ENCODE measurements around the gene CCDC149. TPM values are rescaled to one million over a fixed set of nuclear protein-coding genes. Genes with fewer than 3 reads are reported as not detected.

Gene CCDC149
- total and polyA plus RNA-seq, 2 donors (not counting 3 experiments of a cell fraction or from before 2014, with no cell fraction given), result 7.8 to 11.3 TPM

- TF ChIP-seq MYC (IDR thresholded peaks at IDR 0.05; ENCODE audit: low read depth, low read length) (no peak), FOS (IDR thresholded peaks at IDR 0.05; ENCODE audit: borderline replicate concordance, insufficient read depth, low read length) (no peak), EZH2 (IDR thresholded peaks at IDR 0.05; ENCODE audit: borderline replicate concordance, low read depth, low read length, severe bottlenecking) (no peak)
- TF ChIP-seq, protein P1, sequence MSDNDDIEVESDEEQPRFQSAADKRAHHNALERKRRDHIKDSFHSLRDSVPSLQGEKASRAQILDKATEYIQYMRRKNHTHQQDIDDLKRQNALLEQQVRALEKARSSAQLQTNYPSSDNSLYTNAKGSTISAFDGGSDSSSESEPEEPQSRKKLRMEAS (IDR thresholded peaks at IDR 0.05; ENCODE audit: insufficient read depth, insufficient read length), result no peak
- Histone ChIP-seq H3K27me3 (ENCODE audit: control insufficient read depth in 2 of 2, insufficient read depth in 2 of 2, low read length in 2 of 2) (no peaks in the 10 kb centered on the region), H3K4me1 (ENCODE audit: control insufficient read depth, extremely low read depth, insufficient read depth, low read length) (no peaks in the 10 kb centered on the region), H3K4me2 (ENCODE audit: insufficient read depth, low read length) (no peak overlapping the region), H3K36me3 (ENCODE audit: control insufficient read depth in 2 of 2, extremely low read depth in 1 of 2, insufficient read depth in 2 of 2, low read length in 2 of 2) (no peaks in the 10 kb centered on the region), H4K20me1 (replicated peaks; ENCODE audit: control insufficient read depth, extremely low read depth, insufficient read depth, low read length) (no peaks in the 10 kb centered on the region), H3K9me3 (replicated peaks; ENCODE audit: control insufficient read depth, insufficient read depth, low read length) (no peaks in the 10 kb centered on the region), H3K79me2 (ENCODE audit: control insufficient read depth, insufficient read depth, low read length) (no peaks in the 10 kb centered on the region), H3K4me3 (replicated peaks in 1 of 3; ENCODE audit: insufficient read depth in 1 of 3, low read depth in 1 of 3, low read length in 3 of 3) (no peak overlapping the region), H3K9me1 (replicated peaks; ENCODE audit: control insufficient read depth, extremely low read depth, insufficient read depth, low read length) (no peaks in the 10 kb centered on the region), H3K27ac (ENCODE audit: insufficient read depth, low read depth, low read length) (no peak overlapping the region), H3K9ac (replicated peaks; ENCODE audit: extremely low read depth, insufficient read depth, low read length) (no peak overlapping the region), H2AFZ (ENCODE audit: low read depth, low read length) (no peak overlapping the region)
- dilution Hi-C loops (cut with MboI; ENCODE audit: extremely low pct_ligation_motif_present, low sequenced_read_pairs) (no loop called here), intact Hi-C loops (cut with micrococcal nuclease) (no loop called here)
- POLR2A ChIA-PET, result no interaction called here
- CTCF ChIA-PET, result interaction anchor here (2.4 kb wide), 1 partner anchor 21 kb away, joined by 6 read pairs; no protein-coding TSS in a partner anchor
- BruUV-seq (replicated peaks), result no TSS peak
- FAIRE-seq, result no peak
- no peak for DNase-seq (ENCODE audit: low read depth, low spot score)
Measured at GRCh38 chr4:24810871-24811631, 101.8 kb downstream of the CCDC149 start.

DNA sequence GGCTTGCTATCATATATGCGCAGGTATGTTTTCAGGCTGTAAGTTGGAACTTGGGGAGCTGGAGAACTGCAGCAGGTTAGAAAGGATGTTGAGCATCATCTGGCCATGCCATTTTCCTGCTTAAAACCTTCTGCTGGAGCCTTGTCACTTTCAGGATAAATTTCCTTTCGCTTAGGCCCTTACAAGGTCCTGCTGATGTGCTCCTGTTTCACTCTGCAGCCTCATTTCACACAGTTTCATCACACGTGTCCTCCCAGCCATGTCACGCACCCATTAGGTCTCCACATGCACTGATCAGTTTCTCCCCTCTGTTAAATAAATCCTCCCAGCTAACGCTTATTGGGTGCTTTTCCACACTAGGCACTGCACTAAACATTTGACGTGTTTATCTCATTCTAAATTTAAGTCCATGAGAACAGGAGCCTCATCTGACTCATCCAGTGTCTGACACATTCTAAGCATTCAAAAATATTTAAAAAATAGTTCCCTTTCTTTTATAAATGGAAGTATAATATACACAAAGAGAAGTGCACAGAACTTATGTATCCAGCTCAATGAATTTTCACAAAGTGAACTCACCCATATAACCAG is 102.9 kb downstream of the CCDC149 start:
- Histone ChIP-seq H2AFZ (ENCODE audit: low read depth, low read length) (no peak overlapping the region), H3K27me3 (ENCODE audit: control insufficient read depth in 2 of 2, insufficient read depth in 2 of 2, low read length in 2 of 2) (peaks cover 0 to under 1% of the 10 kb centered on the region in 2 experiments), H3K79me2 (ENCODE audit: control insufficient read depth, insufficient read depth, low read length) (no peaks in the 10 kb centered on the region), H3K9me3 (replicated peaks; ENCODE audit: control insufficient read depth, insufficient read depth, low read length) (no peaks in the 10 kb centered on the region), H4K20me1 (replicated peaks; ENCODE audit: control insufficient read depth, extremely low read depth, insufficient read depth, low read length) (no peaks in the 10 kb centered on the region), H3K36me3 (ENCODE audit: control insufficient read depth in 2 of 2, extremely low read depth in 1 of 2, insufficient read depth in 2 of 2, low read length in 2 of 2) (no peaks in the 10 kb centered on the region), H3K4me3 (replicated peaks in 1 of 3; ENCODE audit: insufficient read depth in 1 of 3, low read depth in 1 of 3, low read length in 3 of 3) (no peak overlapping the region), H3K9ac (replicated peaks; ENCODE audit: extremely low read depth, insufficient read depth, low read length) (no peak overlapping the region), H3K4me2 (ENCODE audit: insufficient read depth, low read length) (no peak overlapping the region), H3K27ac (ENCODE audit: insufficient read depth, low read depth, low read length) (no peak overlapping the region), H3K4me1 (ENCODE audit: control insufficient read depth, extremely low read depth, insufficient read depth, low read length) (no peaks in the 10 kb centered on the region), H3K9me1 (replicated peaks; ENCODE audit: control insufficient read depth, extremely low read depth, insufficient read depth, low read length) (no peaks in the 10 kb centered on the region)
- POLR2A ChIA-PET, result no interaction called here
- FAIRE-seq, result no peak
- no TSS peak for BruUV-seq (replicated peaks)
- no peak for DNase-seq (ENCODE audit: low read depth, low spot score)
- CTCF ChIA-PET, result interaction anchor here (1.0 to 2.4 kb wide), 3 partner anchors 20 to 170 kb away, joined by 3 to 6 read pairs (median 3); no protein-coding TSS in a partner anchor
- intact Hi-C loops (cut with micrococcal nuclease), result no loop called here
- TF ChIP-seq JUN (IDR thresholded peaks at IDR 0.05; ENCODE audit: borderline replicate concordance, insufficient read depth, insufficient read length, low read depth) (no peak), FOS (IDR thresholded peaks at IDR 0.05; ENCODE audit: borderline replicate concordance, insufficient read depth, low read length) (no peak), GATA2 (IDR thresholded peaks at IDR 0.05; ENCODE audit: insufficient read depth, insufficient read length, low read depth, low read length) (no peak), POLR2A (IDR thresholded peaks at IDR 0.05; ENCODE audit: low read depth, low read length) (no peak), EZH2 (IDR thresholded peaks at IDR 0.05; ENCODE audit: borderline replicate concordance, low read depth, low read length, severe bottlenecking) (no peak), POLR2AphosphoS5 (IDR thresholded peaks at IDR 0.05; ENCODE audit: insufficient read depth, low read depth, low read length) (no peak), MYC (IDR thresholded peaks at IDR 0.05; ENCODE audit: low read depth, low read length) (no peak)
- TF ChIP-seq, protein P2, sequence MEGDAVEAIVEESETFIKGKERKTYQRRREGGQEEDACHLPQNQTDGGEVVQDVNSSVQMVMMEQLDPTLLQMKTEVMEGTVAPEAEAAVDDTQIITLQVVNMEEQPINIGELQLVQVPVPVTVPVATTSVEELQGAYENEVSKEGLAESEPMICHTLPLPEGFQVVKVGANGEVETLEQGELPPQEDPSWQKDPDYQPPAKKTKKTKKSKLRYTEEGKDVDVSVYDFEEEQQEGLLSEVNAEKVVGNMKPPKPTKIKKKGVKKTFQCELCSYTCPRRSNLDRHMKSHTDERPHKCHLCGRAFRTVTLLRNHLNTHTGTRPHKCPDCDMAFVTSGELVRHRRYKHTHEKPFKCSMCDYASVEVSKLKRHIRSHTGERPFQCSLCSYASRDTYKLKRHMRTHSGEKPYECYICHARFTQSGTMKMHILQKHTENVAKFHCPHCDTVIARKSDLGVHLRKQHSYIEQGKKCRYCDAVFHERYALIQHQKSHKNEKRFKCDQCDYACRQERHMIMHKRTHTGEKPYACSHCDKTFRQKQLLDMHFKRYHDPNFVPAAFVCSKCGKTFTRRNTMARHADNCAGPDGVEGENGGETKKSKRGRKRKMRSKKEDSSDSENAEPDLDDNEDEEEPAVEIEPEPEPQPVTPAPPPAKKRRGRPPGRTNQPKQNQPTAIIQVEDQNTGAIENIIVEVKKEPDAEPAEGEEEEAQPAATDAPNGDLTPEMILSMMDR (IDR thresholded peaks at IDR 0.05; ENCODE audit: extremely low read depth in 1 of 2, insufficient read depth in 1 of 2, low read depth in 1 of 2, low read length in 2 of 2), result no peak
- TF ChIP-seq, protein P1 (IDR thresholded peaks at IDR 0.05; ENCODE audit: insufficient read depth, insufficient read length), result no peak
- dilution Hi-C loops (cut with MboI; ENCODE audit: extremely low pct_ligation_motif_present, low sequenced_read_pairs), result no loop called here

Measured in endothelial cell of umbilical vein (primary cell).